ENCODE data around the gene PIGP. TPM values are rescaled to one million over a fixed set of nuclear protein-coding genes. Genes with fewer than 3 reads are reported as not detected.

The PIGP gene
- total RNA-seq, 1 donor from 2014 or later, result 21.2 TPM

GRCh38 chr21:37073417-37074196, 736 bp upstream of the PIGP start:
- no peak for TF ChIP-seq EZH2 (IDR thresholded peaks at IDR 0.05; ENCODE audit: insufficient read depth, low read length)
- TF ChIP-seq CTCF (IDR thresholded peaks at IDR 0.05; ENCODE audit: insufficient read depth, low read depth, low read length), result no peak
- Histone ChIP-seq H2AFZ (ENCODE audit: low read depth, low read length) (peak overlapping the region; percentile 82), H3K27me3 (ENCODE audit: insufficient read depth, low read length) (no peaks in the 10 kb centered on the region), H3K4me3 (ENCODE audit: insufficient read depth, low read depth, low read length) (peak overlapping the region; percentile 95), H3K9ac (ENCODE audit: low read length) (peak overlapping the region; percentile 98), H3K36me3 (ENCODE audit: insufficient read depth, low read length) (no peaks in the 10 kb centered on the region), H3K9me3 (ENCODE audit: insufficient read depth, low read depth, low read length) (no peaks in the 10 kb centered on the region), H3K4me1 (ENCODE audit: insufficient read depth, low read length) (peaks cover 14% of the 10 kb centered on the region), H4K20me1 (ENCODE audit: insufficient read depth, low read length) (peaks cover 47% of the 10 kb centered on the region), H3K4me2 (ENCODE audit: low read length) (peak overlapping the region; percentile 88), H3K27ac (ENCODE audit: low read depth, low read length) (peak overlapping the region; percentile 94), H3K79me2 (ENCODE audit: insufficient read depth, low read length) (peaks cover 71% of the 10 kb centered on the region)
- H3K27me3 Mint-ChIP-seq (ENCODE audit: low read depth, unreplicated experiment), result no peaks in the 10 kb centered on the region
- DNase-seq (ENCODE audit: low read depth) (peak; percentile 56), FAIRE-seq (no peak)
- H3K27ac Mint-ChIP-seq (ENCODE audit: unreplicated experiment), result peak overlapping the region; percentile 97
- H3K9me3 Mint-ChIP-seq (ENCODE audit: unreplicated experiment), result no peaks in the 10 kb centered on the region
- peaks cover 8% of the 10 kb centered on the region for H3K36me3 Mint-ChIP-seq (ENCODE audit: low read depth, unreplicated experiment)
- peak overlapping the region; percentile 95 for H3K4me3 Mint-ChIP-seq (ENCODE audit: unreplicated experiment)
- peaks cover 16% of the 10 kb centered on the region for H3K4me1 Mint-ChIP-seq (ENCODE audit: low read depth, unreplicated experiment)

- Histone ChIP-seq H3K9ac (ENCODE audit: low read length) (peak overlapping the region; percentile 96), H3K27me3 (ENCODE audit: insufficient read depth, low read length) (no peaks in the 10 kb centered on the region), H3K27ac (ENCODE audit: low read depth, low read length) (peak overlapping the region; percentile 96), H3K4me2 (ENCODE audit: low read length) (peak overlapping the region; percentile 95), H2AFZ (ENCODE audit: low read depth, low read length) (peak overlapping the region; percentile 80), H3K36me3 (ENCODE audit: insufficient read depth, low read length) (no peaks in the 10 kb centered on the region), H4K20me1 (ENCODE audit: insufficient read depth, low read length) (peaks cover 38% of the 10 kb centered on the region), H3K4me1 (ENCODE audit: insufficient read depth, low read length) (peaks cover 14% of the 10 kb centered on the region), H3K9me3 (ENCODE audit: insufficient read depth, low read depth, low read length) (no peaks in the 10 kb centered on the region), H3K4me3 (ENCODE audit: insufficient read depth, low read depth, low read length) (peak overlapping the region; percentile 79), H3K79me2 (ENCODE audit: insufficient read depth, low read length) (peaks cover 59% of the 10 kb centered on the region)
- TF ChIP-seq EZH2 (IDR thresholded peaks at IDR 0.05; ENCODE audit: insufficient read depth, low read length) (no peak), CTCF (IDR thresholded peaks at IDR 0.05; ENCODE audit: insufficient read depth, low read depth, low read length) (no peak)
- Mint-ChIP-seq H3K9me3 (ENCODE audit: unreplicated experiment) (no peaks in the 10 kb centered on the region), H3K4me1 (ENCODE audit: low read depth, unreplicated experiment) (peaks cover 15% of the 10 kb centered on the region), H3K36me3 (ENCODE audit: low read depth, unreplicated experiment) (peaks cover 8% of the 10 kb centered on the region), H3K27me3 (ENCODE audit: low read depth, unreplicated experiment) (no peaks in the 10 kb centered on the region), H3K27ac (ENCODE audit: unreplicated experiment) (peak overlapping the region; percentile 94), H3K4me3 (ENCODE audit: unreplicated experiment) (peak overlapping the region; percentile 89)
- DNase-seq (ENCODE audit: low read depth), result peak; percentile 85
- FAIRE-seq, result no peak
Observed at GRCh38 chr21:37072274-37072987, 440 bp downstream of the PIGP start.
